ENCODE measurements around the gene CACNA1G. TPM values are rescaled to one million over a fixed set of nuclear protein-coding genes. Genes with fewer than 3 reads are reported as not detected.

The CACNA1G gene
- total RNA-seq, 1 experiment from 2014 or later: 0.04 TPM

DNA sequence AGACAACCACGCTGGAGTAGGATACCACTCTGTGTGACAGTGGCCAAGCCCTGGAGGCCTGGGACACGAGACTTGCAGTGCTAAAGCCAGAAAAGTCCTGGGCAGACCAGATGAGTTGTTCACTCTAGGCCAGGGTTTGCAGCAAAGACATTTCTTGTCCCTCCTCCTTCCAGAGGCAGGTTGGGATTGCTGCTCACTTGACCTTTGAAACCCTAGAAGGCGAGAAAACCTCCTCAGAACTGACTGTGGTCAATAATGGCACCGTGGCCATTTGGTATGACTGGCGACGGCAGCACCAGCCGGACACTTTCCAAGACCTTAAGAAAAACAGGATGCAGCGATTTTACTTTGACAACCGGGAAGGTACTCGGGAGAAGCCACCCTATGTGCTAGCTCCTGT is 37.7 kb upstream of the CACNA1G start:
- Histone ChIP-seq H3K27me3 (ENCODE audit: low read length) (no peaks in the 10 kb centered on the region), H3K9ac (ENCODE audit: low read length) (no peak overlapping the region), H3F3A (ENCODE audit: low read length, unreplicated experiment) (no peaks in the 10 kb centered on the region), H4K20me1 (ENCODE audit: low read length) (no peaks in the 10 kb centered on the region), H3K9me2 (replicated peaks; ENCODE audit: low read length) (no peaks in the 10 kb centered on the region), H3K4me3 (ENCODE audit: low read length) (no peak overlapping the region), H3K4me2 (ENCODE audit: low read length) (no peak overlapping the region), H3K9me3 (ENCODE audit: low read length) (no peaks in the 10 kb centered on the region), H3K36me3 (ENCODE audit: low read depth, low read length) (no peaks in the 10 kb centered on the region), H3K79me2 (ENCODE audit: low read length) (no peaks in the 10 kb centered on the region), H2AFZ (ENCODE audit: low read length) (no peak overlapping the region), H3K4me1 (ENCODE audit: insufficient read depth, low read length) (peaks cover 3% of the 10 kb centered on the region; the same call in 1 of the 2 replicates), H3K27ac (ENCODE audit: low read length) (no peak overlapping the region)
- no TSS peak for BruUV-seq (replicated peaks)
- CTCF ChIA-PET: no interaction called here
- no peak for DNase-seq
- ATAC-seq: no peak
- POLR2A ChIA-PET (ENCODE audit: unreplicated experiment): no interaction called here
- TF ChIP-seq, protein P1, sequence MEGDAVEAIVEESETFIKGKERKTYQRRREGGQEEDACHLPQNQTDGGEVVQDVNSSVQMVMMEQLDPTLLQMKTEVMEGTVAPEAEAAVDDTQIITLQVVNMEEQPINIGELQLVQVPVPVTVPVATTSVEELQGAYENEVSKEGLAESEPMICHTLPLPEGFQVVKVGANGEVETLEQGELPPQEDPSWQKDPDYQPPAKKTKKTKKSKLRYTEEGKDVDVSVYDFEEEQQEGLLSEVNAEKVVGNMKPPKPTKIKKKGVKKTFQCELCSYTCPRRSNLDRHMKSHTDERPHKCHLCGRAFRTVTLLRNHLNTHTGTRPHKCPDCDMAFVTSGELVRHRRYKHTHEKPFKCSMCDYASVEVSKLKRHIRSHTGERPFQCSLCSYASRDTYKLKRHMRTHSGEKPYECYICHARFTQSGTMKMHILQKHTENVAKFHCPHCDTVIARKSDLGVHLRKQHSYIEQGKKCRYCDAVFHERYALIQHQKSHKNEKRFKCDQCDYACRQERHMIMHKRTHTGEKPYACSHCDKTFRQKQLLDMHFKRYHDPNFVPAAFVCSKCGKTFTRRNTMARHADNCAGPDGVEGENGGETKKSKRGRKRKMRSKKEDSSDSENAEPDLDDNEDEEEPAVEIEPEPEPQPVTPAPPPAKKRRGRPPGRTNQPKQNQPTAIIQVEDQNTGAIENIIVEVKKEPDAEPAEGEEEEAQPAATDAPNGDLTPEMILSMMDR (conservative IDR thresholded peaks at IDR 0.05; ENCODE audit: low read depth, low read length): no peak
- TF ChIP-seq EZH2phosphoT487 (IDR thresholded peaks at IDR 0.05; ENCODE audit: borderline replicate concordance, low read length) (no peak), EZH2 (IDR thresholded peaks at IDR 0.05; ENCODE audit: low read length, unreplicated experiment) (no peak)
- intact Hi-C loops (cut with micrococcal nuclease): no loop called here

DNA sequence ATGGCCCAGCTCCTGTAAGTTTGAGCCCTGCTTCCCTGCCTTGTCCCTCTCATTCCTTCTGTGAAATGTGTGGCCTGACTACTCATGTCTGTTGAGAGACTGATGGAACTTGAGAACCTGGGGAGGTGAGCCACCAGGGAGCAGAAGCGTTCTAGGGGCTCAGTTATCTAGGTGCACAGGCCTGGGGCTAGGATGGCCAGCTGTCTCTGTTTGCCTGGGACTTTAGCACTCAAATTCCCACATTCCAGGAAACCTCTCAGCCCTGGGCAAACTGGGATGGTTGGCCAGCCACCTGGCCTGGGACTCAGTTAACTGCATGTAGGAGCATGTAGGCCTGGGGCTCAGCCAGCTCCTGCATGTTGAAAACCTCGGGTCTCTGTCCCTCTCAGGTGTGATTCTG is 37.3 kb upstream of the CACNA1G start:
- Histone ChIP-seq H3K4me2 (ENCODE audit: low read length) (no peak overlapping the region), H3K79me2 (ENCODE audit: low read length) (no peaks in the 10 kb centered on the region), H3K4me1 (ENCODE audit: insufficient read depth, low read length) (peaks cover 3% of the 10 kb centered on the region; the same call in 1 of the 2 replicates), H3K4me3 (ENCODE audit: low read length) (no peak overlapping the region), H4K20me1 (ENCODE audit: low read length) (no peaks in the 10 kb centered on the region), H3K36me3 (ENCODE audit: low read depth, low read length) (no peaks in the 10 kb centered on the region), H3F3A (ENCODE audit: low read length, unreplicated experiment) (no peaks in the 10 kb centered on the region), H3K9me3 (ENCODE audit: low read length) (no peaks in the 10 kb centered on the region), H3K9ac (ENCODE audit: low read length) (no peak overlapping the region), H3K9me2 (replicated peaks; ENCODE audit: low read length) (no peaks in the 10 kb centered on the region), H3K27me3 (ENCODE audit: low read length) (no peaks in the 10 kb centered on the region), H2AFZ (ENCODE audit: low read length) (no peak overlapping the region), H3K27ac (ENCODE audit: low read length) (no peak overlapping the region)
- no peak for DNase-seq
- no TSS peak for BruUV-seq (replicated peaks)
- intact Hi-C loops (cut with micrococcal nuclease): no loop called here
- ChIA-PET POLR2A (ENCODE audit: unreplicated experiment) (no interaction called here), CTCF (no interaction called here)
- no peak for TF ChIP-seq EZH2phosphoT487 (IDR thresholded peaks at IDR 0.05; ENCODE audit: borderline replicate concordance, low read length)
- TF ChIP-seq, protein P1 (conservative IDR thresholded peaks at IDR 0.05; ENCODE audit: low read depth, low read length): no peak
- no peak for TF ChIP-seq EZH2 (IDR thresholded peaks at IDR 0.05; ENCODE audit: low read length, unreplicated experiment)
- ATAC-seq: no peak

DNA sequence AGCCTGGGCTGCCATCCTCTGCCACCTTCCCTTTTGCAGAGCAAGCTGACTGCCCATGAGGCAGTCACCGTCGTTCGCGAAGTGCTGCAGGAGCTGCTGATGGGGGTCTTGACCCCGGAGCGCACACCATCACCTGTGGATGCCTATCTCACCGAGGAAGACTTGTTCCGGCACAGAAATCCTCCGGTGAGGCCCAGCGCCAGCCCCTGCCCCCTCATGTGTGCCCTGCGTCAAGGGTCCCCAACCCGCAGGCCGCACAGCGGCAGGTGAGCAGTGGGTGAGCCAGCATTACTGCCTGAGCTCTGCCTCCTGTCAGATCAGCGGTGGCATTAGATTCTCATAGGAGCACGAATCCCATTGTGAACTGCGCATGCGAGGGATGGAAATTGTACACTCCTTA is 35.7 kb upstream of the CACNA1G start:
- CTCF ChIA-PET: no interaction called here
- intact Hi-C loops (cut with micrococcal nuclease): no loop called here

More for the DNA sequence above, 35.7 kb upstream of the CACNA1G start:
- POLR2A ChIA-PET (ENCODE audit: unreplicated experiment): interaction anchor here (0.6 kb wide), 1 partner anchor 136 kb away, joined by 3 read pairs; no protein-coding TSS in a partner anchor
- Histone ChIP-seq H3K27ac (ENCODE audit: low read length) (no peak overlapping the region), H3K27me3 (ENCODE audit: low read length) (no peaks in the 10 kb centered on the region), H3K9ac (ENCODE audit: low read length) (no peak overlapping the region), H2AFZ (ENCODE audit: low read length) (no peak overlapping the region), H3K4me1 (ENCODE audit: insufficient read depth, low read length) (peaks cover under 1% of the 10 kb centered on the region; the same call in 1 of the 2 replicates), H4K20me1 (ENCODE audit: low read length) (no peaks in the 10 kb centered on the region), H3K4me3 (ENCODE audit: low read length) (no peak overlapping the region), H3K9me2 (replicated peaks; ENCODE audit: low read length) (no peaks in the 10 kb centered on the region), H3F3A (ENCODE audit: low read length, unreplicated experiment) (no peaks in the 10 kb centered on the region), H3K79me2 (ENCODE audit: low read length) (no peaks in the 10 kb centered on the region), H3K36me3 (ENCODE audit: low read depth, low read length) (no peaks in the 10 kb centered on the region), H3K9me3 (ENCODE audit: low read length) (no peaks in the 10 kb centered on the region), H3K4me2 (ENCODE audit: low read length) (no peak overlapping the region)
- ATAC-seq (no peak), DNase-seq (no peak)
- BruUV-seq (replicated peaks): no TSS peak
- TF ChIP-seq, protein P1 (conservative IDR thresholded peaks at IDR 0.05; ENCODE audit: low read depth, low read length): no peak
- no peak for TF ChIP-seq EZH2 (IDR thresholded peaks at IDR 0.05; ENCODE audit: low read length, unreplicated experiment)
- no peak for TF ChIP-seq EZH2phosphoT487 (IDR thresholded peaks at IDR 0.05; ENCODE audit: borderline replicate concordance, low read length)

Data from PC-3 (cell line).